Retinal pigment epithelial cell (primary cell): ENCODE results near the gene PARVB.
A peak's percentile ranks its signal among the peaks of the same experiment; 100 is the strongest.

Source experiments
- DNase-seq: peaks from one replicate; pipeline ENCODE4 v3.0.0-alpha.2; 2010; ENCODE audit warnings: low read depth
- H3K4me3 ChIP-seq: 2 replicates; pipeline ENCODE4 v1.5.1; 2011; ENCODE audit warnings: mild to moderate bottlenecking, low read length, control low read depth, moderate library complexity
- CTCF ChIP-seq: conservative IDR thresholded peaks from 2 replicates; pipeline ENCODE4 v1.5.1; 2011; ENCODE audit warnings: low read depth, low read length, control low read depth, inconsistent platforms

PARVB gene

DNA sequence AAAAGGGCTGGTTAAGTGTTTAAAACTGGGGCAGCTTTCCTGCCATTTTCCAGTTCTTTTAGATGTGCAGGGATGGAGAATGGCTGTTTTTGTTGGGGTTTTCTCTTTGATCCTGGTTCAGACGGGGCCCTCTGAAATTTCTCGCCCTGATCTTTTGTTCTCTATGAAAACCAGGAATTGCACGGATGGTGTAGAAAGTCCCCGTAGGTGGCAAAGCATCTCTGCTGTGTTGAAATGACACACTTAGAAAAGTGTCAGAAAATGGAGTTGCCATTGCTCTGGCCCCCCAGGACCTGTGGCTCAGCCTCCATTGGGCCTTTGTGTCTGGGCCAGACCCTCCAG is 63.0 kb downstream of the PARVB start:
- no peak for TF ChIP-seq CTCF
- no peak for DNase-seq
- no peak overlapping the region for H3K4me3 ChIP-seq

DNA sequence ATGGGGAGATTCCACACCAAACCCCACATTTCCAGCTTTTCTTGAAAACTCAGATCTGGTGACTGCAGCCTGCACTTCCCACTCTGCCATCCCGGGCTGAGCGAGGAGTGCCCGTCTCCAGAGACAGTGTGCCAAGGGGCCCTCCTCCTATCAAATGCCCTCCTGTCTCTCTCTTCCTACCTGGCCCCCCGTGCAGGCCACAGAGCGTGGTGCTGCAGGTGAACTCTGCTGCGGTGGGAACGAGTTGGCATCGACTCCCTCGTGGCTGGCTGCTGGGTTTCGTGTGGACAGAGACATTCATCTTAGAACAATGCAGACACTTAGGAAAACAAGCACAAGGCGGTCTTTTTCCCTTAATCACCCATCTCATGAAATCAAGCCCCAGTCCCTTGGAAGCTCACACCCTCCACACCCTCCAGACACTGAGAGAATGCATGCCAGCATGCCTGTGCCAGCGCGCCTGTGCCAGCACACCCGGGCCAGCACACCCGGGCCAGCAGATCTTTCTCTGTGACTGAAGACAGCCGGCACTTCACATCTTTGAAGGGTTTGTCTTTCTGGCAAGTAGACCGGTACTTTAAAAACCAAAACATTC is 65.0 kb downstream of the PARVB start:
- no peak overlapping the region for H3K4me3 ChIP-seq

GRCh38 chr22:44089717-44090570 is 65.8 kb downstream of the PARVB start:
- H3K4me3 ChIP-seq, result no peak overlapping the region
- no peak for DNase-seq
- TF ChIP-seq CTCF, result no peak

More for the DNA sequence above, 65.0 kb downstream of the PARVB start:
- DNase-seq, result peak; percentile 10
- no peak for TF ChIP-seq CTCF

DNA sequence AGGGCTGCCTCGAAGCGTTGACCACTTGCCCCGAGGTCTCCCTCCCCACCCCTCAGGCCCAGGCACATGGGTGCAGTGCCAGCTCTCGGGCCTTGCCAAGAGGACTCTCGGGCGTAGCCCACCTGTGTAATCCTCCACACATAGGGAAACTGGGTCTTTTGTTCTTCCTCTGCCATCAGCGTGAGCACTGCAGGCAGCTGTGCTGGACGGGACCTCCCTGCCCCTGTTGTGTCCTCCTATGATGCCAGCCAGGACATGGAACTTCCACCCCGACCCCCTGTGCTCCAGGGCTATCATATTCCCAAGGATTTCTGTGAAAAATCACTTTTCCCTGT is 66.4 kb downstream of the PARVB start:
- DNase-seq, result no peak
- no peak for TF ChIP-seq CTCF
- H3K4me3 ChIP-seq, result no peak overlapping the region

DNA sequence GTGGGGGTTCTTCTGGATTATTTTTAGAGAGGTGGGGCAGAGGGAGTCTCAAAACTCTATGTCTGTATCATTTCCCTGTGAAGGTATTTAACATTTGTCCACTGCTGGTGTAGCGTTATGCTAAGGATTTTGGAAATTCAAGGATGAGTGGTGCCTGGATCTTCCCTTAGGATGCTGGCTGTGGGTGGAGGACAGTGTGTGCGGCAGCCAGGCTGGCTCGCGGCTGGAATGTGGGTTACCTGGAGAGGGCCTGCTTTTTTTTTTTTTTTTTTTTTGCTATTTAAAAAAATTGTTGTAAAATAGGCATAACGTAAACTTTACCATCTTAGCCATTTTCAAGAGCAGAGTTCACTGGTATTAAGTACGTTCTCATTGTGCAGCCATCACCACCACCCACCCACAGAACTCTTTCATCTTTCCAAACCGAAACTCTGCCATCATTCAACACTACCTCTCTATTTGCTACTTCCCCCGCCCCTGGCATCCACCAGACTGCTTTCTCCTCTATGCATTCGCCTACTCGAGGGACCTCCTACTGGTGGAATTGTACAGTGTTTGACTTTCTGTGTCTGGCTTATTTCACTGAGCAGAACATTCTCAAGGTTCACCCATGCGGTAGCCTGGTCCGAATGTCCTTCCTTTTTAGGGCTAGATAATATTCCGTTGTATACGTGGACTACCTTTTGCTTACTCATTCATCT is 67.1 kb downstream of the PARVB start:
- DNase-seq, result no peak
- no peak overlapping the region for H3K4me3 ChIP-seq
- TF ChIP-seq CTCF, result peak; percentile 53

- DNase-seq, result no peak
- H3K4me3 ChIP-seq, result no peak overlapping the region
- TF ChIP-seq CTCF, result no peak
Observed at GRCh38 chr22:44091751-44092150, 67.6 kb downstream of the PARVB start.
